ENCODE measurements around the gene SNX4.
"Not testable (repeated sequence)": the region's sequence is repeated elsewhere in the genome, so short reads cannot be mapped to it uniquely, and the experiment has no call there.

Gene SNX4

DNA sequence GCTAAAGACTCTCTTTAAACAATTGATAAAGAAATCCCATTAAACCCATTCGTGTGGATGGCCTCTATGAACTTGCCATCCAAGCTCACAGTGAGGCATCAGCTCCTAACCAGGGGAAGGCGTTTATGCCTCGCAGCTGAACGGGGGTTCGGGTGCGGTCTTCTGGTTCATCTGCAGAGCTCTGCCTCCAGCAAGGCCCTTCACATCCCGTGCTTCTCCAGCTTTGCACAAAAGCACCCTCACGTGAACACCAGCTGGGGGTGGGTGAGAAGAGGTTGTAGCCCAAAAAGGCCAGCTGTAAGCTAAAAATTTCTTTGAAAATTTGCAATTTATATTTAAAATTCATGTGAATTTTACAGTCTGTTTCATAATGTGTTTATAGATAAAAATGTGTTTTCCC, 105.3 kb downstream of the SNX4 start:
- Histone ChIP-seq H3K27ac (ENCODE audit: low read depth, low read length, poor library complexity, severe bottlenecking) (no peak overlapping the region), H3K79me2 (ENCODE audit: insufficient read depth, low read length) (no peaks in the 10 kb centered on the region), H3K4me3 (ENCODE audit: low read depth, low read length, poor library complexity, severe bottlenecking) (no peak overlapping the region), H3F3A (ENCODE audit: insufficient read depth, low read length) (no peaks in the 10 kb centered on the region), H4K20me1 (ENCODE audit: insufficient read depth, low read length) (no peaks in the 10 kb centered on the region), H3K36me3 (ENCODE audit: insufficient read depth, low read length) (peaks cover 3% of the 10 kb centered on the region; the same call in 1 of the 2 replicates), H3K9me3 (ENCODE audit: low read length) (peaks cover 6% of the 10 kb centered on the region; the same call in 1 of the 2 replicates), H3K4me1 (ENCODE audit: insufficient read depth, low read length, severe bottlenecking) (no peaks in the 10 kb centered on the region), H3K27me3 (ENCODE audit: insufficient read depth, low read length) (no peaks in the 10 kb centered on the region; the same call in 1 of the 2 replicates), H3K9me2 (ENCODE audit: low read depth, low read length) (no peaks in the 10 kb centered on the region), H3K9ac (ENCODE audit: low read length) (no peak overlapping the region), H3K4me2 (ENCODE audit: low read length) (no peak overlapping the region), H2AFZ (ENCODE audit: low read length) (no peak overlapping the region)
- TF ChIP-seq, protein P1, sequence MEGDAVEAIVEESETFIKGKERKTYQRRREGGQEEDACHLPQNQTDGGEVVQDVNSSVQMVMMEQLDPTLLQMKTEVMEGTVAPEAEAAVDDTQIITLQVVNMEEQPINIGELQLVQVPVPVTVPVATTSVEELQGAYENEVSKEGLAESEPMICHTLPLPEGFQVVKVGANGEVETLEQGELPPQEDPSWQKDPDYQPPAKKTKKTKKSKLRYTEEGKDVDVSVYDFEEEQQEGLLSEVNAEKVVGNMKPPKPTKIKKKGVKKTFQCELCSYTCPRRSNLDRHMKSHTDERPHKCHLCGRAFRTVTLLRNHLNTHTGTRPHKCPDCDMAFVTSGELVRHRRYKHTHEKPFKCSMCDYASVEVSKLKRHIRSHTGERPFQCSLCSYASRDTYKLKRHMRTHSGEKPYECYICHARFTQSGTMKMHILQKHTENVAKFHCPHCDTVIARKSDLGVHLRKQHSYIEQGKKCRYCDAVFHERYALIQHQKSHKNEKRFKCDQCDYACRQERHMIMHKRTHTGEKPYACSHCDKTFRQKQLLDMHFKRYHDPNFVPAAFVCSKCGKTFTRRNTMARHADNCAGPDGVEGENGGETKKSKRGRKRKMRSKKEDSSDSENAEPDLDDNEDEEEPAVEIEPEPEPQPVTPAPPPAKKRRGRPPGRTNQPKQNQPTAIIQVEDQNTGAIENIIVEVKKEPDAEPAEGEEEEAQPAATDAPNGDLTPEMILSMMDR (IDR thresholded peaks at IDR 0.05; ENCODE audit: low read length), result no peak
- TF ChIP-seq EZH2 (IDR thresholded peaks at IDR 0.05; ENCODE audit: borderline replicate concordance, low read length), result no peak

GRCh38 chr3:125410922-125411321, 109.1 kb downstream of the SNX4 start:
- H3K9me3 ChIP-seq (ENCODE audit: low read length), result 0 out of 2 replicates have a peak, but pooled peaks cover 2% of the 10 kb centered on the region
- H3K27ac ChIP-seq (ENCODE audit: low read depth, low read length, poor library complexity, severe bottlenecking), result no peak overlapping the region
- H3K9me2 ChIP-seq (ENCODE audit: low read depth, low read length), result no peaks in the 10 kb centered on the region
- no peaks in the 10 kb centered on the region for H3K79me2 ChIP-seq (ENCODE audit: insufficient read depth, low read length)
- H3K36me3 ChIP-seq (ENCODE audit: insufficient read depth, low read length), result no peaks in the 10 kb centered on the region; the same call in 1 of the 2 replicates
- H3F3A ChIP-seq (ENCODE audit: insufficient read depth, low read length), result no peaks in the 10 kb centered on the region
- no peak overlapping the region for H3K4me2 ChIP-seq (ENCODE audit: low read length)
- no peaks in the 10 kb centered on the region for H3K27me3 ChIP-seq (ENCODE audit: insufficient read depth, low read length)
- no peak for TF ChIP-seq EZH2 (IDR thresholded peaks at IDR 0.05; ENCODE audit: borderline replicate concordance, low read length)
- TF ChIP-seq, protein P1 (IDR thresholded peaks at IDR 0.05; ENCODE audit: low read length), result no peak
- no peaks in the 10 kb centered on the region for H4K20me1 ChIP-seq (ENCODE audit: insufficient read depth, low read length)
- no peak overlapping the region for H3K4me3 ChIP-seq (ENCODE audit: low read depth, low read length, poor library complexity, severe bottlenecking)
- H3K9ac ChIP-seq (ENCODE audit: low read length), result no peak overlapping the region
- no peaks in the 10 kb centered on the region for H3K4me1 ChIP-seq (ENCODE audit: insufficient read depth, low read length, severe bottlenecking)
- no peak overlapping the region for H2AFZ ChIP-seq (ENCODE audit: low read length)

DNA sequence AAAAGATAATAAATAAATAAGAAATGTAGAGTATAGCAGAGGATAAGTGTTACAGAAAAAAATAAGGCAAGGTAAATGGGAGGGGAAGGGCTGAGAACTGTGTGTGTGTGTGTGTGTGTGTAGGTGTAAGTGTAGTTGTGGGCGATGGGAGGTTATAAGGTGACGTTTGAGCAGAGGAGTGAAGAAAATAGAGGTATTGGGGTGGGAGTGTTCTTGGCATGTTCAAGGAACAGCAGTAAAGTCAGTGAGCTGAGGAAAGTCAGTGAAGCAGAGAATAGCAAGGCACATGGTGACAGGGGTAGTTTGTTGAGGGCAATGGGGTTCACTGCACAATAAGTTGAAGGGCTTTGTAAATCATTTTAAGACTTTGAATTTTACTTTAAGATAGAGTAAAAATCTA, 113.9 kb downstream of the SNX4 start:
- peaks cover 6% of the 10 kb centered on the region; the same call in 1 of the 2 replicates for H3K9me3 ChIP-seq (ENCODE audit: low read length)
- no peak overlapping the region for H2AFZ ChIP-seq (ENCODE audit: low read length)
- H3F3A ChIP-seq (ENCODE audit: insufficient read depth, low read length), result no peaks in the 10 kb centered on the region
- H3K4me1 ChIP-seq (ENCODE audit: insufficient read depth, low read length, severe bottlenecking), result no peaks in the 10 kb centered on the region
- no peaks in the 10 kb centered on the region; the same call in 1 of the 2 replicates for H3K27me3 ChIP-seq (ENCODE audit: insufficient read depth, low read length)
- no peak overlapping the region for H3K27ac ChIP-seq (ENCODE audit: low read depth, low read length, poor library complexity, severe bottlenecking)
- H3K79me2 ChIP-seq (ENCODE audit: insufficient read depth, low read length), result no peaks in the 10 kb centered on the region
- H3K9me2 ChIP-seq (ENCODE audit: low read depth, low read length), result no peaks in the 10 kb centered on the region
- TF ChIP-seq, protein P1 (IDR thresholded peaks at IDR 0.05; ENCODE audit: low read length), result no peak
- no peak for TF ChIP-seq EZH2 (IDR thresholded peaks at IDR 0.05; ENCODE audit: borderline replicate concordance, low read length)
- no peak overlapping the region for H3K9ac ChIP-seq (ENCODE audit: low read length)
- H3K4me2 ChIP-seq (ENCODE audit: low read length), result no peak overlapping the region
- no peak overlapping the region for H3K4me3 ChIP-seq (ENCODE audit: low read depth, low read length, poor library complexity, severe bottlenecking)
- no peaks in the 10 kb centered on the region; the same call in 1 of the 2 replicates for H3K36me3 ChIP-seq (ENCODE audit: insufficient read depth, low read length)
- H4K20me1 ChIP-seq (ENCODE audit: insufficient read depth, low read length), result no peaks in the 10 kb centered on the region

GRCh38 chr3:125405515-125405914, 114.5 kb downstream of the SNX4 start:
- not testable (repeated sequence) for H3K27ac ChIP-seq (ENCODE audit: low read depth, low read length, poor library complexity, severe bottlenecking); H3K9ac ChIP-seq (ENCODE audit: low read length); H3K4me2 ChIP-seq (ENCODE audit: low read length); H3K4me1 ChIP-seq (ENCODE audit: insufficient read depth, low read length, severe bottlenecking); H3K4me3 ChIP-seq (ENCODE audit: low read depth, low read length, poor library complexity, severe bottlenecking); H3K36me3 ChIP-seq (ENCODE audit: insufficient read depth, low read length); H3K79me2 ChIP-seq (ENCODE audit: insufficient read depth, low read length); H3K9me3 ChIP-seq (ENCODE audit: low read length); H3K27me3 ChIP-seq (ENCODE audit: insufficient read depth, low read length); H3K9me2 ChIP-seq (ENCODE audit: low read depth, low read length); H4K20me1 ChIP-seq (ENCODE audit: insufficient read depth, low read length); H2AFZ ChIP-seq (ENCODE audit: low read length); H3F3A ChIP-seq (ENCODE audit: insufficient read depth, low read length)
